Fibroblast of gingiva (primary cell): ENCODE results near the gene RAD54L.
"Not testable (repeated sequence)": the region's sequence is repeated elsewhere in the genome, so short reads cannot be mapped to it uniquely, and the experiment has no call there.

Experiments used
- DNase-seq: peaks from one replicate; pipeline ENCODE4 v3.0.0-alpha.2; 2011; ENCODE audit warnings: low read depth

Gene RAD54L

GRCh38 chr1:46247436-46248121 is at the start of gene RAD54L:
RAD54L (plus strand) TSS chr1:46247763; CDS start chr1:46248406, 643 bp downstream.
- peak; percentile 99 for DNase-seq

- peak; percentile 57 for DNase-seq
Observed at GRCh38 chr1:46197964-46198811, 49.4 kb upstream of the RAD54L start, which contains the start of gene POMGNT1. POMGNT1 (minus strand) TSS chr1:46198434; CDS start chr1:46197821, 613 bp downstream.

DNA sequence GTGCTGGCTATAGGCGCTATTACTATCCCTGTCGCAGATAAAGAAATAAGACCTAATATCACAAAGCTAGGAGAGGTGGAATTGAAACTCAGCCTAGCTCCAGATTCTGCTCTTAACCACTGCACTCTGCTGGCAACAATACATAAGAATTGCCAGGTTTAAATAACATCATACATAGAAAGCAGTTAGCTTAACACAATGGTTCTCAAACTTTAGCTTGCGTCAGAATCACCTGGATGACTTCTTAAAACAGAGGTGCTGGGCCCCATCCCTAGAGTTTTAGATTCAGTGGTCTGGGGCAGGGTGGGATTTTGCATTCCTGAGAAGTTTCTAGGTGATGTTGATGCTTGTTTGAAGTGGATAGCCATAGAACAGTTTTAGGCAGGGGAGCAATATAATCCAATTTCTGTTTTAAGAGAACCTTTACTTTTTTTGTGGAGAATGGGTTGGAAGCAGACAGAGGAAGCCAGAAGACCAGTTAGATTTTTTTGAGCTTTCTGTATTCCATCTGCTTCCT is 48.3 kb upstream of the RAD54L start:
- DNase-seq, result no peak

DNA sequence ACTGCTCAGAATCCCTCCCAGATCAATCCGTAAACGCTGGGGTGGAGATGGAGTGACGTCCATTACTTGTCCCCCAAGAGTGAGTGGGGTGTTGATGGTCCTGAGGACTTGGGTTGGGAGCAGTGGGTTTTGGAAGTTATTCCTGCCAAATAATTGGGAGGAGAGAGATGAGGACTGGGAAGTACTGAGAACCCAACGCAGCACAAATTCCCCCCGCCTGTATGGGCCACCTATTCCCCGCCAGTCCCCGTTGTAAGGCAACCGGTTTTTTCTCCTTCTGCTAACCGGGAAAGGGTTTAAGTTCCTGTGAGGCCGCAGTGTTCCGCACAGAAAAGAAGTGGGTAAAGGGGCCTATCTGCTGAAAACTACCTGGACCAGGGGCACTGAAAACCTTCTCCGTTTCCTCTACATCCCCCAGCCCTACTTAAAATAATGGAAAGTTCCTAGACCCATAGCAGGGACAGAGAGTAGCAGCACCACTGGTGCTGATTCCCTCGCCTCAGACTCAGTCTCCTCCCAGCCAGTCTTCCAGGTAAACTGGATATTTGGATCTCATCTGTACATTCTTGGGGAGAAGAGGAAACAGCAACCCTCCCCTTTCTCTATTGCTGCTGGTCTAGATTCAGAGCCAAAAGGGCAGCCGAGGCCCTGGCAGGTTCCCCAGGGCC is 43.7 kb upstream of the RAD54L start:
- DNase-seq, result no peak

- no peak for DNase-seq
Observed at GRCh38 chr1:46204406-46204742, 43.2 kb upstream of the RAD54L start.

- DNase-seq, result no peak
Observed at GRCh38 chr1:46205141-46205540, 42.4 kb upstream of the RAD54L start.

GRCh38 chr1:46205791-46206190 is 41.8 kb upstream of the RAD54L start:
- no peak for DNase-seq

- no peak for DNase-seq
Observed at GRCh38 chr1:46206399-46206798, 41.2 kb upstream of the RAD54L start.

- DNase-seq, result no peak
Observed at GRCh38 chr1:46210561-46210960, 37.0 kb upstream of the RAD54L start.

- no peak for DNase-seq
Observed at GRCh38 chr1:46211051-46211450, 36.5 kb upstream of the RAD54L start.

DNA sequence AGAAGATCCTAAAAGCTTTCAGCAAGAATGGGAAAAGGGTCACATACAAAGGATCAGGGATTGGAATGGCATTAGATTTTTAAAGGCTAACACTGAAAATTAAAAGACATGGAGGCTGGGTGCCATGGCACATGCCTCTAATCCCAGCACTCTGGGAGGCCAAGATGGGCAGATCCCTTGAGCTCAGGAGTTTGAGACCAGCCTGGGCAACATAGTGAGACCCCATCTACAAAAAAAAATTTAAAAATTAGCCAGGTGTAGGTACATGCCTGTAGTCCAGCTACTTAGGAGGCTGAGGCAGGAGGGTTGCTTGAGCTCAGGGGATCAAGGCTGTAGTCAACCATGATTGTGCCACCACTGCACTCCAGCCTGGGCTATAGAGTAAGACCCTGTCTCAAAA is 32.1 kb upstream of the RAD54L start:
- no peak for DNase-seq

DNA sequence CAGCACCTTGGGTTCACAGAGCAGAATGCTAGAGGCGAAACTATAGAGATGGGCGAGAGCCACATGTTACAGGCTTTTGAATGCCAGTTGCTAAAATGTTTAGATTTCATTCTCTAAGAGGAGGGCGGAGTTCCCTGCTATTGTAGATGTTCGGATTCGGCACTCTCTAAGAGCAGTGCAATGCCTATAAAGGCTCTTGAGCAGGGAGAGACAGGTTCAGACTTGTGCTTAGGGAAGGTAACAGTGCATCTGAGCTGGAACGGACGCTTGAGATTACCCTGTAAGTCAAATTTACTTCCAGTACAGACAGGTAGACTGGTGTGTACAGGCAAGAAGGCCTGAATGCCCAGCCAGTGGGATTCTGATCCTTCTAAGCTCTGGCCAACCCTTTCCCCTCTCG is 29.1 kb upstream of the RAD54L start:
- DNase-seq, result no peak

- DNase-seq, result no peak
Observed at GRCh38 chr1:46219551-46220520, 27.7 kb upstream of the RAD54L start.

GRCh38 chr1:46220808-46221207 is 26.8 kb upstream of the RAD54L start:
- DNase-seq, result no peak

DNA sequence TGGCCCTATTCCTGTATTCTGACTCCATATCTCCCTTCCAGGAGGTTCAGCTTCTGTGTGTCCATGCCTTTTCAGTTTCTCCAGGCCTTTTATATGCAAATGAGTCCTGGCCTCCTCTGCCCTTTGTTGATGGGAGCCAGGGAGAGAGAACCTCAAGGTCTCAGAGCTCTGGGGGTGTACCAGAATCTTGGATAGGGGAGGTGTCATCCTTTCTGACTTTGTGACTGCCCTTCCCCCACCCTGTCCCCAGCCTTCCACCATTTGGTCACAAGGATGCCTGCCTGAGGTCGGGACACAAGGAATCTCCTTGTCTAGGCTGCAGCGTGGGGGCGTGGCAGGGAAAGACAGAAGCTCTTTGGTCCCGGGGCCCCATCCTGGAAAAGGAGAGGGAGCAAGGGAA is 25.8 kb upstream of the RAD54L start:
- DNase-seq, result no peak

DNA sequence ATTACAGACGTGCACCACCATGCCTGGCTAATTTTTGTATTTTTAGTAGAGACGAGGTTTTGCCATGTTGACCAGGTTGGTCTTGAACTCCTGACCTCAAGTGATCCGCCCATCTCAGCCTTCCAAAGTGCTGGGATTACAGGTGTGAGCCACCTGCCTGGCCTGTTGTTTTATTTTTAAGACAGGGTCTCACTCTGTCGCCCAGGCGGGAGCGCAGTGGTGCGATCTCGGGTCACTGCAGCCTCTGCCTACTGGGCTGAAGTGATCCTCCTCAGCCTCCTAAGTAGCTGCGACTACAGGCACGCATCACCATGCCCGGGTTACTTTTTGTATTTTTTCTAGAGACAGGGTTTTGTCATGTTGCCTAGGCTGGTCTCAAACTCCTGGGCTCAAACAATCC is 24.5 kb upstream of the RAD54L start:
- not testable (repeated sequence) for DNase-seq

DNA sequence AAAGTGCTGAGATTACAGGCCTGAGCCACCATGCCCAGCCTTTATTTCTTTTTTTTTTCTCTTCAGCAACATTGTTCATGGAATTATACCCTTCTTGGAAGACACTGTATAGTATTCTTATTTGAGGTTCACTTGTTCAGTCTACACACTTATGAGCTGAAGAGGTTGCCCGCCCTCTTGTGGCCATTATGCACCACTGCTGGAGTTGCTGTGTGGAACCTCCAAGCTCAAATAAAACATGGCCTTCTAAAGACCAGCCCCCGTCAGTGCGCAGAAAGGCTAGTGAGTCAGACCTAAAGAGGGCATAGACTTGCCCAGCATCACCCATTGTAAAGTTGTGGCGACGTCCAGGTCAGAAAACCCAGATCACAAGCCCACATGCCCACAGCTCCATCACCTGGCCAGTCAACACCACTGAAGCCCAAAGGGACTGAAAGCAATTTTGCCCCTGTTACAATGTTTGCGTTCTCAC is 24.1 kb upstream of the RAD54L start:
- DNase-seq, result peak; percentile 82

GRCh38 chr1:46224966-46225365 is 22.6 kb upstream of the RAD54L start:
- no peak for DNase-seq

GRCh38 chr1:46231231-46231630 is 16.3 kb upstream of the RAD54L start:
- DNase-seq, result not testable (repeated sequence)

DNA sequence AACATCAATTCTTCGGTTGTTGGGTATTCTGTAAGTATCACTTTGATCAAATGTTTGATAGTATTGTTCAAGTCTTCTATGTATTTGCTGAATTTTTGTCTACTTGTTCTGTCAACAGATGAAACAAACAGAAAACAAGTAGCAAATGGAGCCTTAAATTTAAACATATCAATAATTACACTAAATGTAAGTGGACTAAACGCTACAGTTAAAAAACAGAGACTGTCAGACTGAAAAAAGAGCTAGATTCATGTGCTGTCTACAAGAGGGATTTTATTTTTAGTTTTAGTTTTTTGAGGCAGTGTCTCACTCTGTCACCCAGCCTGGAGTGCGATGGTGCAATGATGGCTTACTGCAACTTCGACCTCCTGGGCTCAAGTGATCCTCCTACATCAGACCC is 10.7 kb upstream of the RAD54L start:
- DNase-seq, result no peak

DNA sequence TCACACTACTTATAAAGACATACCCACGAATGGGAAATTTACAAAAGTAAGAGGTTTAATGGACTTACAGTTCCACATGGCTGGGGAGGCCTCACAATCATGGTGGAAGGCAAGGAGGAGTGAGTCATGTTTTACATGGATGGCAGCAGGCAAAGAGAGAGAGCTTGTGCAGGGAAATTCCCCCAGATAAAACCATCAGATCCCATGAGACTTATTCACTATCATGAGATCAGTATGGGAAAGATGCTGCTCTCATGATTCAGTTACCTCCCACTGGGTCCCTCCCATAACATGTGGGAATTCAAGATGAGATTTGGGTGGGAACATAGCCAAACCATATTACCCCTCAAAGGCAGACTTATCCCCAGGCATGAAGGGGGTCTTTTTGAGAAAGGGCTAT is 8.7 kb upstream of the RAD54L start:
- peak; percentile 21 for DNase-seq
